Karpas-422 (cell line): ENCODE data around the gene THY1. TPM values are rescaled to one million over a fixed set of nuclear protein-coding genes. Genes with fewer than 3 reads are reported as not detected.

Experiments used
- DNase-seq: peaks from one replicate; pipeline ENCODE4 v3.0.0-alpha.2; 2015
- H2AFZ ChIP-seq: fragments of 200-600 bp; sonication (generic); 2 replicates; pipeline ENCODE4 v1.6.1; 2014; ENCODE audit warnings: antibody characterized with exemption, low read length, mixed read lengths
- H3K27ac ChIP-seq: fragments of 200-600 bp; sonication (generic); 2 replicates; pipeline ENCODE4 v1.5.1; 2014; ENCODE audit warnings: mild to moderate bottlenecking, low read length, moderate library complexity
- H3K27me3 ChIP-seq: fragments of 200-600 bp; sonication (generic); 2 replicates; pipeline ENCODE4 v1.6.1; 2014; ENCODE audit warnings: low read length, mixed read lengths
- H3K36me3 ChIP-seq: fragments of 200-600 bp; sonication (generic); 2 replicates; pipeline ENCODE4 v1.6.1; 2014; ENCODE audit warnings: low read length, mixed read lengths; ENCODE audit not compliant: insufficient read depth
- H3K4me1 ChIP-seq: fragments of 200-600 bp; sonication (generic); 2 replicates; pipeline ENCODE4 v1.6.1; 2014; ENCODE audit warnings: mild to moderate bottlenecking, low read length, mixed read lengths
- H3K4me2 ChIP-seq: fragments of 200-600 bp; sonication (generic); 2 replicates; pipeline ENCODE4 v1.6.1; 2014; ENCODE audit warnings: low read length, low read depth, mild to moderate bottlenecking; ENCODE audit not compliant: poor library complexity, severe bottlenecking
- H3K4me3 ChIP-seq: fragments of 200-600 bp; sonication (generic); 2 replicates; pipeline ENCODE4 v1.5.1; 2014; ENCODE audit warnings: mild to moderate bottlenecking, antibody characterized with exemption, low read length, mixed read lengths
- H3K79me2 ChIP-seq: fragments of 200-600 bp; sonication (generic); 2 replicates; pipeline ENCODE4 v1.6.1; 2014; ENCODE audit warnings: mild to moderate bottlenecking, low read length, mixed read lengths
- H3K9ac ChIP-seq: fragments of 200-600 bp; sonication (generic); 2 replicates; pipeline ENCODE4 v1.6.0; 2014; ENCODE audit warnings: low read length
- H3K9me2 ChIP-seq: fragments of 200-600 bp; sonication (generic), shearing (Covaris generic); replicated peaks from 2 replicates; pipeline ENCODE4 v1.6.0; 2014; ENCODE audit warnings: mild to moderate bottlenecking, low read length, moderate library complexity; ENCODE audit not compliant: insufficient read depth
- H3K9me3 ChIP-seq: fragments of 300-700, 200-600 bp; sonication (generic); 2 replicates; pipeline ENCODE4 v1.6.1; 2014; ENCODE audit warnings: low read length, mixed read lengths
- H4K20me1 ChIP-seq: fragments of 200-600 bp; sonication (generic); 2 replicates; pipeline ENCODE4 v1.6.1; 2014; ENCODE audit warnings: mild to moderate bottlenecking, antibody characterized with exemption, low read length, low read depth; ENCODE audit not compliant: insufficient read depth
- total RNA-seq: library from RNA; depleted of rRNA; stranded (reverse); fragments of >200 nt; shearing (Covaris generic); gene quantifications from 2 replicates; pipeline ENCODE4 v1.2.3, GENCODE V29; 2014; ENCODE audit warnings: low replicate concordance

Gene THY1
- total RNA-seq, 1 experiment from 2014 or later = not detected

GRCh38 chr11:119426142-119426541 lies 3.2 kb upstream of the THY1 start:
- Histone ChIP-seq H3K27me3 (no peaks in the 10 kb centered on the region), H3K9ac (no peak overlapping the region), H4K20me1 (no peaks in the 10 kb centered on the region), H3K79me2 (no peaks in the 10 kb centered on the region), H3K4me1 (peaks cover 17% of the 10 kb centered on the region), H3K4me2 (no peak overlapping the region), H3K36me3 (no peaks in the 10 kb centered on the region), H3K9me2 (no peaks in the 10 kb centered on the region), H2AFZ (no peak overlapping the region), H3K27ac (no peak overlapping the region), H3K4me3 (no peak overlapping the region), H3K9me3 (no peaks in the 10 kb centered on the region)
- no peak for DNase-seq

DNA sequence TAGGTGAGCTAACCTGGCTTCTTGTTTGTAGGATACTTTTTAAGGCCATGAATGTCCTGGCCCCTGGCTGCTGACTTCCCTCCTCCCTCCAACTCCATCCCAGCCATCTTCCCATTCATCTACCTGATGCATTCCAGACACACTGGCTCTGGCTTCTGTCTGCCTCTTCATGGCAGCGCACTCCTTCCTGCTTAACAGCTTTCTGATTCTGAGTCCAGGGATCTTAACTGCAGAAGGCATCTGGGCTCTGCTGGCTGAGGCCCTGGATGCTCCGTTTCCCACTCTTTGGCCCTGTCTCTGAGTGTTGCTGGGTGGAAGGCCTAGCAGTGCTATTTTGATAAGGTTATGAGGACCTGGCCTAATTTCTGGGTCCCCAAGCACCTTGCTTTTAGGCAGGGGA lies 1.8 kb upstream of the THY1 start:
- H3K4me3 ChIP-seq = no peak overlapping the region
- no peaks in the 10 kb centered on the region for H3K36me3 ChIP-seq
- no peaks in the 10 kb centered on the region for H3K9me3 ChIP-seq
- no peaks in the 10 kb centered on the region for H4K20me1 ChIP-seq
- no peaks in the 10 kb centered on the region for H3K27me3 ChIP-seq
- no peak for DNase-seq
- no peak overlapping the region for H2AFZ ChIP-seq
- no peaks in the 10 kb centered on the region for H3K9me2 ChIP-seq
- H3K4me2 ChIP-seq = no peak overlapping the region
- no peak overlapping the region for H3K9ac ChIP-seq
- no peaks in the 10 kb centered on the region for H3K79me2 ChIP-seq
- no peak overlapping the region for H3K27ac ChIP-seq
- peaks cover 20% of the 10 kb centered on the region for H3K4me1 ChIP-seq

DNA sequence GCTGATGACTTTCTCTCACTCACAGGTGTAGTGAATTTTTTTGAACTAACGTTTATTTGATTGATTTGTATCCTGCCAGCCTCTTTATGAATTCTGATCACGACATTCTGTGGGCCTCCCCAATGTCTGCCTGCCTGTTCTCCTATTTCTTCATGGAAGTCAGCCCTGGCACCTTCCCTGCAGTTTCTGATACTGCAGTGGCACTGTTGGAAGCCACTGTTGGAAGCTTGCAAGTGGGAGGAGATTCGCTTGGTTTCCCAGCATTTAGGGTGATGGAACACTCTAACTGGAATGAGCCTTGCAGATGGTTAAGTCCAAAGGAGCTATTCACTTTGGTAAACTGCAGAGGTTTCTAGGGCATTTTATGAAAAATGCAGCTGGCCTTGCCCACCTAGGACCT lies 1.3 kb upstream of the THY1 start:
- Histone ChIP-seq H3K27ac (no peak overlapping the region), H2AFZ (no peak overlapping the region), H4K20me1 (no peaks in the 10 kb centered on the region), H3K4me3 (no peak overlapping the region), H3K4me2 (no peak overlapping the region), H3K9ac (no peak overlapping the region), H3K9me3 (no peaks in the 10 kb centered on the region), H3K4me1 (peaks cover 16% of the 10 kb centered on the region), H3K36me3 (no peaks in the 10 kb centered on the region), H3K27me3 (no peaks in the 10 kb centered on the region), H3K9me2 (no peaks in the 10 kb centered on the region), H3K79me2 (no peaks in the 10 kb centered on the region)
- no peak for DNase-seq

GRCh38 chr11:119423509-119424254 lies 710 bp upstream of the THY1 start:
- H3K9ac ChIP-seq = no peak overlapping the region
- no peaks in the 10 kb centered on the region for H3K79me2 ChIP-seq
- no peaks in the 10 kb centered on the region for H3K9me2 ChIP-seq
- no peaks in the 10 kb centered on the region for H3K9me3 ChIP-seq
- H3K4me3 ChIP-seq = no peak overlapping the region
- H3K27ac ChIP-seq = no peak overlapping the region
- H4K20me1 ChIP-seq = no peaks in the 10 kb centered on the region
- H3K27me3 ChIP-seq = no peaks in the 10 kb centered on the region
- no peak for DNase-seq
- H3K4me1 ChIP-seq = peaks cover 13% of the 10 kb centered on the region
- H2AFZ ChIP-seq = no peak overlapping the region
- H3K4me2 ChIP-seq = no peak overlapping the region
- no peaks in the 10 kb centered on the region for H3K36me3 ChIP-seq

GRCh38 chr11:119421941-119422808 lies 797 bp downstream of the THY1 start:
- Histone ChIP-seq H3K9me2 (no peaks in the 10 kb centered on the region), H2AFZ (no peak overlapping the region), H3K4me1 (peaks cover 13% of the 10 kb centered on the region), H3K9ac (no peak overlapping the region), H3K27ac (no peak overlapping the region), H3K79me2 (no peaks in the 10 kb centered on the region), H3K4me2 (no peak overlapping the region), H4K20me1 (no peaks in the 10 kb centered on the region), H3K9me3 (no peaks in the 10 kb centered on the region), H3K27me3 (no peaks in the 10 kb centered on the region), H3K36me3 (no peaks in the 10 kb centered on the region), H3K4me3 (no peak overlapping the region)
- no peak for DNase-seq

GRCh38 chr11:119421351-119421750 lies 1.6 kb downstream of the THY1 start:
- no peaks in the 10 kb centered on the region for H3K79me2 ChIP-seq
- no peaks in the 10 kb centered on the region for H3K36me3 ChIP-seq
- no peaks in the 10 kb centered on the region for H4K20me1 ChIP-seq
- no peak for DNase-seq
- no peak overlapping the region for H3K9ac ChIP-seq
- H3K4me2 ChIP-seq = no peak overlapping the region
- no peaks in the 10 kb centered on the region for H3K9me2 ChIP-seq
- no peak overlapping the region for H3K27ac ChIP-seq
- H3K4me1 ChIP-seq = peaks cover 21% of the 10 kb centered on the region
- no peaks in the 10 kb centered on the region for H3K9me3 ChIP-seq
- H3K4me3 ChIP-seq = no peak overlapping the region
- no peak overlapping the region for H2AFZ ChIP-seq
- H3K27me3 ChIP-seq = no peaks in the 10 kb centered on the region

GRCh38 chr11:119420631-119421030 lies 2.3 kb downstream of the THY1 start:
- DNase-seq = no peak
- H3K27me3 ChIP-seq = no peaks in the 10 kb centered on the region
- H3K9ac ChIP-seq = no peak overlapping the region
- H3K4me3 ChIP-seq = no peak overlapping the region
- no peaks in the 10 kb centered on the region for H3K36me3 ChIP-seq
- no peaks in the 10 kb centered on the region for H3K9me3 ChIP-seq
- no peak overlapping the region for H3K27ac ChIP-seq
- no peaks in the 10 kb centered on the region for H3K9me2 ChIP-seq
- H3K4me1 ChIP-seq = peaks cover 24% of the 10 kb centered on the region
- H2AFZ ChIP-seq = no peak overlapping the region
- no peak overlapping the region for H3K4me2 ChIP-seq
- no peaks in the 10 kb centered on the region for H3K79me2 ChIP-seq
- H4K20me1 ChIP-seq = no peaks in the 10 kb centered on the region

GRCh38 chr11:119419834-119420492 lies 3.0 kb downstream of the THY1 start:
- no peak overlapping the region for H3K4me3 ChIP-seq
- H3K36me3 ChIP-seq = no peaks in the 10 kb centered on the region
- H3K79me2 ChIP-seq = no peaks in the 10 kb centered on the region
- no peak overlapping the region for H3K4me2 ChIP-seq
- no peaks in the 10 kb centered on the region for H3K27me3 ChIP-seq
- H3K9ac ChIP-seq = no peak overlapping the region
- H3K9me3 ChIP-seq = no peaks in the 10 kb centered on the region
- no peaks in the 10 kb centered on the region for H4K20me1 ChIP-seq
- no peak overlapping the region for H3K27ac ChIP-seq
- H2AFZ ChIP-seq = no peak overlapping the region
- H3K9me2 ChIP-seq = no peaks in the 10 kb centered on the region
- no peak for DNase-seq
- H3K4me1 ChIP-seq = peaks cover 28% of the 10 kb centered on the region
